Stimulated activated CD8-positive, alpha-beta memory T cell treated with anti-CD3 and anti-CD28 coated beads, Interleukin-15, amount 100 ng/mL, for 1 hour (primary cell): ENCODE measurements around the gene XIRP2.

ENCODE experiments used
- DNase-seq: peaks from one replicate; pipeline ENCODE4 v3.0.0-alpha.2; 2020; ENCODE audit warnings: low read depth

The XIRP2 gene, protein sequence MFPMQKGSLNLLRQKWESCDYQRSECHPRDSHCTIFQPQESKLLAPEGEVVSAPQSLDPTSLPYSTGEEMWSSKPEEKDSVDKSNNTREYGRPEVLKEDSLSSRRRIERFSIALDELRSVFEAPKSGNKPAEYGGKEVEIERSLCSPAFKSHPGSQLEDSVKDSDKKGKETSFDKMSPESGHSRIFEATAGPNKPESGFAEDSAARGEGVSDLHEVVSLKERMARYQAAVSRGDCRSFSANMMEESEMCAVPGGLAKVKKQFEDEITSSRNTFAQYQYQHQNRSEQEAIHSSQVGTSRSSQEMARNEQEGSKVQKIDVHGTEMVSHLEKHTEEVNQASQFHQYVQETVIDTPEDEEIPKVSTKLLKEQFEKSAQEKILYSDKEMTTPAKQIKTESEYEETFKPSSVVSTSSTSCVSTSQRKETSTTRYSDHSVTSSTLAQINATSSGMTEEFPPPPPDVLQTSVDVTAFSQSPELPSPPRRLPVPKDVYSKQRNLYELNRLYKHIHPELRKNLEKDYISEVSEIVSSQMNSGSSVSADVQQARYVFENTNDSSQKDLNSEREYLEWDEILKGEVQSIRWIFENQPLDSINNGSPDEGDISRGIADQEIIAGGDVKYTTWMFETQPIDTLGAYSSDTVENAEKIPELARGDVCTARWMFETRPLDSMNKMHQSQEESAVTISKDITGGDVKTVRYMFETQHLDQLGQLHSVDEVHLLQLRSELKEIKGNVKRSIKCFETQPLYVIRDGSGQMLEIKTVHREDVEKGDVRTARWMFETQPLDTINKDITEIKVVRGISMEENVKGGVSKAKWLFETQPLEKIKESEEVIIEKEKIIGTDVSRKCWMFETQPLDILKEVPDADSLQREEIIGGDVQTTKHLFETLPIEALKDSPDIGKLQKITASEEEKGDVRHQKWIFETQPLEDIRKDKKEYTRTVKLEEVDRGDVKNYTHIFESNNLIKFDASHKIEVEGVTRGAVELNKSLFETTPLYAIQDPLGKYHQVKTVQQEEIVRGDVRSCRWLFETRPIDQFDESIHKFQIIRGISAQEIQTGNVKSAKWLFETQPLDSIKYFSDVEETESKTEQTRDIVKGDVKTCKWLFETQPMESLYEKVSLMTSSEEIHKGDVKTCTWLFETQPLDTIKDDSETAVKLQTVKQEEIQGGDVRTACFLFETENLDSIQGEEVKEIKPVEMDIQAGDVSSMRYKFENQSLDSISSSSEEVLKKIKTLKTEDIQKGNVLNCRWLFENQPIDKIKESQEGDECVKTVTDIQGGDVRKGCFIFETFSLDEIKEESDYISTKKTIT (N-terminal part only)

DNA sequence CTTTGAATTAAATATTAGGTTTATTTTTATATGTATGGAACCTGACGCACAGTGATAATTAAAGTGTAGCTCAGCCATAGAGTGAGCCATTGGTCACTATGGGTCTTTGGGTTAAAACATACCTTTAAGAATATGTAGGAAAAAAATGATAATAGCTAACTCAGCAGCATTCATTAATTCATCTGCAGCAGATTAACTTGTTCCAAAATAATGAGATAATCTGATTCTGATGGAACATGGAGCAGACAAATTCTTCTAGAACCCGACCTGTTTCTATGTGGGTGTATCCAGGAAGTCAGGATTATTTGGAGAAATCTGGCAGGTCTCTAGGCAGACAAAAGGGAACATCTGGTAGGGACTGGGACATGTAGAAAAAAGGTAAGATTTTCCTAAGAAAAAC is at the start of gene XIRP2:
Gene XIRP2 (plus strand): TSS at position 301 of the 400 bp plus-strand sequence. CDS start 15,003 bp downstream, outside the sequence.
- no peak for DNase-seq

DNA sequence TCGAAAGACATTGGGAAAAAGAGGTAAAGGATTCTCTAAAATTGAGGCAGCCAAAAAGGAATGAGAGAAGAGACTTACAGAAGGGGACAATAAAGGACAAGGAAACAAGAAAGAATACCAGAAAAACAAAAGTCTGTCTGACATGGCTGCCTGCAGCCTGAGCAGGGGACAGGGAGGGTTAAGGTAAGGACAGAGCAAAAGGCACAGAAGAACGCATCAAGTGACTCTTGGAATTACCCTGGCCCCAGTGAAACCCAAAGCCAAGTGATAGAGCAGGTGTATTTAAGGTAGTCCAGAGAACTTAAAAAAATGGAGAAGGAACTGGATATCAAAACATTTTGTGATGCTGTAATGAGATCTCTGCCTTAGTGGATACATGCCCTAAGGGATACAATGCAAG is 47.1 kb upstream of the XIRP2 start:
- DNase-seq: no peak

DNA sequence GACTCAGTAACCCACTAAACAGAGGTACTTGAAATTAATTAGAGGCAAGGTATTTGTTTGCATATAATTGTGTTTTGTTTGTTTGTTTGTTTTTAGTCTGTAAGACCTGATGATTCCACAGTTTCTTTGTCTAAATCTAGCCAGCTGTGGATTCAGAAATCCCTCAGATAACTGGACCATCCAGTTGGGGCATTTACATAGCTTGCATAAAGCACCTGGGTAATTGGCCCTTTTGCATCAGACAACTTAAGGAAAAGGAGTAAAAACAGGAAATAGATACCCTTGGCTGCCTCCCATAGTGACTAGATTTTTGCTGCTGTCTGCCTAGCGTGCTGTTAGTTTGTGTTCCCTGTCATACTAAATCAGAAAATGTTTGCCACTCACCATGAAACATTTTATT is 46.6 kb upstream of the XIRP2 start:
- DNase-seq: no peak

DNA sequence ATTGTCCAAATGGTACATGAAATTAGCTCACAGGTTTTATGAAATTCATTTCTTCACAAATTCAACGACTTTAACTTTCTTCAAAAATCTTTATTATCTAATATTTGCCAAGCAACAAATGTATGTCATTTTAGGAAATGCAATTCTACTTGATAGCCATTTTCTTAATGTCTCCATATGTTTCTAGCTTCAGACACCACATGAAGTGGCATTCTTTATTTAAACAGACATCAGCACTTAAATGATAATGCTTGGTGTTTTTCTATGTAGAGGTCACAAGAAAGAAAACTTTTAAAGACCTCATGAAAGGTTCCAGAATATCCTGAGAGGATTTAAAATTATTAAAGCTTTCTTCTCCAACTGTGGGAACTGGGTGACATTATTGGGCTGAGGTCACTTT is 44.2 kb upstream of the XIRP2 start:
- no peak for DNase-seq

DNA sequence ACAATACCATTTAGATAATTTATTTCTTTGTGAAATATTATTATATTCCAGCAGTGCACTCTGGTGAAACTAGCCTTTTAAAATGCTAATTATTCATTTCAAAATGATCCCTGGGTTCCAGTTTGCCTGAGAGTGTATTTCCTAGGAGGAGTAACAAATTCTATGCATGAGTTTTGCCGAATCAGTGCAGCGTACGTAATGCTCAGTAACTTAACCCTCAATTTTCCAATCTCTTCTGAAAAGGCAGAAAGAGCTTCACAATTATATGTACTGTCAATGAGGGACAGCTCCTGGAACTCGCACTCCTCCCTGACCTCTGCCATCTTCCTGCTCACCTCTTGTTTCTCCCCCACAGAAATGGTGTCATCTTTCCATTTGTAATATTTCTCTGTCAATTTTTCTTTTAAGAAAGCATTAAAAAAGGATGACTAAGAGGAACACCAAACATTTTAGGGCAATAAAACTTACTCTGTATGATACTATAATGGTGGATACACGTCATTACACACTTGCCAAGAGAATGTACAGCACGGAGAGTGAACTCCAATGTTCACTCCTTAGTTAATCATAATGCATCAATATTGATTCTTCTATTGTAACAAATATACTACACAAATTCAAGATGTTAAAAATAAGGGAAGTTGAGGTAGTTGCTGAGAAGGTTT is 25.7 kb upstream of the XIRP2 start:
- no peak for DNase-seq

DNA sequence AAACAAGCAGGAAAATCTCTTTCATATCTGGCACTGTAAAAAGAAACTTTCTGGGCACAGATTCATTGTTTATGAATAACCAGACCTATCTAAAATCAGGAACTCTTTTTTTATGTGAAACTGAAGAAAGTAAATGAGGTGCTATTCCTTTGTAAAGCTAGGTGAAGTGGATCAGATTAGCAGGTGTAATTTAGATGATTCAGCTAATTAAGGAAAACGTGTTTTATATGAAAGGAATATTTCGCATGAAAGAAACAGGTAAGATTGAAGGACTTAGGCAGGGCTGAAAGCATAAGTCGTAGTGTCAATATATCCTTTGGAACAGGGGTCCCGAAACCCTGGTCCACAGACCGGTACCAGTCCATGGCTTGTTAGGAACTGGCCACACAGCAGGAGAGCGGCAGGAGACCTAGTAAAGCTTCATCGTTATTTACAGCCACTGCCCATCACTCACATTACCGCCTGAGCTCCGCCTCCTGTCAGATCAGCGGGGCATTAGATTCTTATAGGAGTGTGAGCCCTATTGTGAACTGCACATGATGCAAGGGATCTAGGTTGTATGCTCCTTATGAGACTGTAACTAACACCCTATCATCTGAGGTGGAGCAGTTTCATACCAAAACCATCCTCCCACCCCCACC is 20.3 kb upstream of the XIRP2 start:
- DNase-seq: no peak

DNA sequence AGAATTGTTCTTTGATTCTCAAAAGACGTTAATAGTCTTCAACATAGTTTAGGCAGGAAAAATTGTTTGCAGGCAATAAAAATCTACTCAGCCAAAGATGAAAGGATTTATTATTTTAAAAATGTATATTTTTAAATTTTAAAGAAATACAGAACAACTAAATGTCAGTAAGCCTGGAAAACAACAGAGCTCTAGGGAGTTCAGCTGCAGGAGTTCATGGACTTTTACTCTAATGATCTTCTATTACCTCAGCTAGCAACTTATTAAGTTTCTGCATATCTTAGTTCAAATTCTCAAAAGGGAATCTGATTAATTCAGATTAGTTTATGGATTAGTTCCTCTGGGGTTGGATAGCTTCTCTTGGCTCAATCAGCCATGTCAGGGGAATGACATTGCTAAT is 17.9 kb upstream of the XIRP2 start:
- no peak for DNase-seq

DNA sequence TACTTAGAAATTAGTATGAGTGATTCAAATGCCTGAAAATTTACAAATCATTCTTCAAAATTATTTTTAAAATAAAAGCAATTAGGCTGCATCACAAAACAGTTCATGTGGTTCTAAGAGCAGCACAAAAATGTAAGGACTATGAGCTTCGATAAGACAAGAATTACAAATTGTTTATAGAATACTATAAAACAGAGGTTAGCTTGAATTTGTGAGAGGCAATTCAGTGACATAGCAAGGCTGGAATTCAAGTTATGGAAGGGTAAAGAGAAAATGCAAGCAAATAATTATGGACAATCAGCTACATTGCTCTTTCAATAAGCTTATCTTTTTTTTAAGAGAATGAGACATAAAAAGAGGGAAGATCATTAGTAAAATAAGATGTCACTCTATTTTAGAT is 7.1 kb upstream of the XIRP2 start:
- no peak for DNase-seq

DNA sequence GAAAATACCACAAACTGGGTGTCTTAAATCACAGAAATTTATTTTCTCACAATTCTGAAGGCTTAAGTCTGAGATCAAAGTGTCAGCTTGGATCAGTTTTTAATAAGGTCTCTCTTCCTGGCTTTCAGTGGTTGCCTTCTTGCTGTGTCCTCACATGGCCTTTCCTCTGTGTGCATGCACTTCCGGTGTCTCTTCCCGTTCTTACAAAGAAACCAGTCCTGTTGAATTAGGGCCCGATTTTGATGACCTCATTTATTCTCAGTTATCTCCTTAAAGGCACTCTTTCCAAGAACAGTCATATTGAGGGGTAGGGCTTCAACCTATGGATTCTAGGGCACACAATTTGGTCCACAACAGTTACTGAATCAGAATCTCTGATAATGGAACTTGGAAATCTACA is 5.4 kb upstream of the XIRP2 start:
- DNase-seq: no peak

DNA sequence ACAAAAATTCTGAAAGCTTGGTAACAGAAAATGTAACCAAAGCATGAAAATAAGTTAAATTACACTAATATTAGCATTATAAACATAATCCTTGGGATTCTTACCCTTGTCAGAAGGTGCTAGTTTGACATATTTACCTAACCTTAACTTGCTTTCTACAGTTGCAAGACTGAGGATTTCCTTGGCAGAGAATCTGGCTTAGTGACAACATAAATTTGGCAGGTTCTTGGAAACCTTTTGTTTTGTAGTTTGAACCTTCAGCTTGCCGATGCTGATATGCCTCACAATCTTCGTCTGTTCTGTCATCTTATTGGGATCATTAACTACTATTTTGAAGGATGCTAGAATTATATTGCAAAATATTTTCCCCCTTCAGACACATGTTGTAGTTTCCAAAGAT is 3.4 kb downstream of the XIRP2 start:
- DNase-seq: no peak

DNA sequence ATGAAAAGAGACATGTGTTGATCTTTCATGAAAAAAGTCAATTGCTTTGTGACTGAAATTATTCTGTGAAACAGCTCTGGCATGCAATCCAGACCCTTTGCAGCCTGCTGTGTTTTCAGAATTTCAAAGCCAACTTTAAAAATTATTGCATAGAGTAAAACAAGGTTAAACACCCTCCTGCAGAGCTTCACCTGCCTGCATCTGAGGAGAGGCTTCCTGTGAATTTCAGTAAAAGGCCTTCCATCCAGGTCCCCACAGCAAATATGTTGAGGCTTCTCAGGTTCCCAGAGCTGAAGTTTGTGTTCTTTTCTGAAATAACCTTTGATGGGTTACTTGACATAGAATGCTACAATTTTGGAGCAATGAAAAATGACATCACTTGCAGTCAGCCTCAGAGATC is 4.1 kb downstream of the XIRP2 start:
- DNase-seq: no peak

DNA sequence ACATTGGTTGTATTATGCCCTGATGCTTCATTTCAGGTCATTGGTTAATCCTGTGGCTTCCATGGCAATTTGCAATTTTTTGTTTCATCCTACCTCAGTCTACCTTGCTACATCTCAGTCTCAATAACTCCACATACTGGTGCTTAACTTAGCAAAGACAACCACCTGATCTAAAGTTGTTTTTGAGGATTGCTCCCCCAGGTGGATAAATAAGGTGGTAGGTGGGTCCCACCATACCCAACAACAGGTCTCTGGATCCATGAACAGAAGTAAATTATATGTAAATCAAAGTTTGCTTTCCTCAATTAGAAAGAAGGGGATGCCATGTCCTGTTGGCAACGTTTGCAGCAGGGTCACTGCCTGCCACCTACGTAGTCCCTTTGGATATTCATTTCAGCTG is 7.0 kb downstream of the XIRP2 start:
- no peak for DNase-seq

DNA sequence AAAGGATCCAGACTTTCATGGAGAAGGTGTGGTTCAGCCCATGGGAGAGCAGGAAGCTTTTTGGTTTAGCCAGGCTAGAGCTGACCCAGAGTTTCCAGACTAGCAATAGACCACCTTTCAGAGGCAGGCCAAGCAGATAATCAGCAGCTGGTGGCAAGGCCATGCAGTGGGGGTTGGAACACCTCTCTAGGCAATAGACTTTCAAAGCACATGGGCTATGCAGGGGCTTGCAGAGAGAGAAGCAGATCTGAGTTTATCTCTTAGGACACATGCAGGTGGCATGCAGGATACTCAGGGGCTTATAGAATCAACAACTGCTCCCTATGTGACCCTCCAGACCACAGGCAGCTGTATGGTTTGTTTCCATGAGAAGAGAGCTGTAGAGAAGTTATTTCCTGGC is 9.4 kb downstream of the XIRP2 start:
- no peak for DNase-seq

DNA sequence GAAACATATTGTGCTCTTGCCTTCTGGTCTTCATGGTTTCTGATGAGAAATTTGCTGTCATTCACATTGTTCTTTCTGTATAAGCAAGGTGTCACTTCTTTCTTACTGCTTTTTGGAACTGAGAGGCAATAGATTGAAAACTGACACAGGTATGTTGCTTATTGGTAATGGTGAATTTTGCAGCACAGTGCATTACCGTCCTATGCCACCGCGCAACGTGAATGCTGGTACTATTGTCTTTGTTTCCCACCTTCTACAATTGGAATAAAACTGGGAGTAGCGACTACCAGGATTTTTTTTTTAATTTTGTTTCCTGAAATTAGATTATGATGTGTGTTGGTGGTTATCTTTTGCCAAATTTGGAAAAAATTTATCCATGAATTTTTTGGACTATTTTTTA is 11.4 kb downstream of the XIRP2 start:
- no peak for DNase-seq

DNA sequence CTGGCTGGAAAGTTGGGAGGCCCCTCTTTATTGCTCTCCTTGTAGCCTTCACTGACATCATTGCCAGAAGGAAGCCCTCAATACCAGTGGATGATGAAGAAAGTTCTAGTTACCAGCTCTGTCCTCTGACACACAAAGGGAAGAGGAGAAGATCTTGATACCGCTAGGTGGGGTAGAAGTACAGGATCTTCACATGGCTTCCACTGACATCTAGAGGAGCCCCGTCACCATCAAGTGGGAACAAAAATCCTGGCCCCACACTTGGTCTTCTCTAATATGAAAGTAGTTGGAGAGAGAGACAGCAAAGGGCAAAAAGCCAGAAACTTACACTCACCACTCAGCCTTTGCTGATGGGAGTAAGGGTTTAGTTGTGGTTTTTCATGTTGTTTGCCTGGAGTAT is 12.4 kb downstream of the XIRP2 start:
- DNase-seq: no peak

DNA sequence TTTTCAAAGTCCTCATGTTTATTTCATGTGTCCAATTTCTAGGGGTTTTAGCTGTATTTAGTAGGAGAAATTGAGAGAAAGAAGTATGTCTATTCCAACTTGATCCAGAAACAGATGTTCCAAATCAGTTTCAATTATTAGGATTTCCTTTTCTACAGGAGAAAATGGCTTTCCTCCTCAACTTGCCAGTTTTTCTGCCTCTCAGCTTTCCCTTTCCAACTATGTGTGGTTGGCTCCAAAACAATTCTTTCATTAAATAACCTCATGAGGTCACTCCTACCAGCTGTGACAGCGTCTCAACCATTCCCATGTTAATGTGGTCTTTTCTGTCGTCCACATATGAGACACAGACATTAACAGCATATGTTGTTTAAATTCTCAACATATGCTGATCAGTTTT is 13.1 kb downstream of the XIRP2 start:
- DNase-seq: no peak

DNA sequence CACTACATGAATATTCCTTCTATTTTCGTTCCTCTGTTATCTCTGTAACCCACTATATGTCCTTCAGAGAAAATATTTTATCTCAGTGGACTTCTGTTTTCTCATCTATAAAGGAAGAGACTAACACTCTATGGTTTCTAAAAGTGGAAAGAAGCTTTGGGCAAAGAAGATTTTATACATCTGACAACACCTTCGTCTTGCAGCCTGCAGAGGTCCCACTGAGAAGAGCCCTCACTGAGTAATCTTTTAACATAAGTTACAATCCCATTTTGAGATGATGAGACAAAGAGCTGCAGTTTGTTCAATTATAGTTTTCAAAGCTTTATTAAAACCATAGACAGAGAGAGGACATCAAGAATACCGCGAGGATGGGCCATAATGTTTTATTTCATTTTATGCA is 28.7 kb downstream of the XIRP2 start:
- DNase-seq: no peak

DNA sequence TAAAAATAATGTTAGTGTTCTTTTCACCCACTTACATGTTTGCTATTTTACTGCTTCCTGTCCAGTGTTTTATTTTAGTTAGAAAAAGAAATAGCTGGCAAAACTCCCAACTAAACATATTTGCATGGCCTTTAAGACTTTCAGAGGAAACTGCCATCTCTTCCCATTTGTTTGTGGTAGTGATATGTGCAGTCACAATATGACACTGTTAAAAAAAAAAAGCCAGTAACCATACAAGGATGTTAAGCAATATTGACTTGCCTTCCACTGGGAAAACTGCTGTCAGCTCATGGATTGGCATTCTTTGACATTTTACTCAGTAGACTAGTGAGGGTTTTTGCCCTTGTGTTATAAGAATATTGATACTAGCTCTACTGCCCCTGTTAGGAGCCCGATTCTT is 29.1 kb downstream of the XIRP2 start:
- no peak for DNase-seq

DNA sequence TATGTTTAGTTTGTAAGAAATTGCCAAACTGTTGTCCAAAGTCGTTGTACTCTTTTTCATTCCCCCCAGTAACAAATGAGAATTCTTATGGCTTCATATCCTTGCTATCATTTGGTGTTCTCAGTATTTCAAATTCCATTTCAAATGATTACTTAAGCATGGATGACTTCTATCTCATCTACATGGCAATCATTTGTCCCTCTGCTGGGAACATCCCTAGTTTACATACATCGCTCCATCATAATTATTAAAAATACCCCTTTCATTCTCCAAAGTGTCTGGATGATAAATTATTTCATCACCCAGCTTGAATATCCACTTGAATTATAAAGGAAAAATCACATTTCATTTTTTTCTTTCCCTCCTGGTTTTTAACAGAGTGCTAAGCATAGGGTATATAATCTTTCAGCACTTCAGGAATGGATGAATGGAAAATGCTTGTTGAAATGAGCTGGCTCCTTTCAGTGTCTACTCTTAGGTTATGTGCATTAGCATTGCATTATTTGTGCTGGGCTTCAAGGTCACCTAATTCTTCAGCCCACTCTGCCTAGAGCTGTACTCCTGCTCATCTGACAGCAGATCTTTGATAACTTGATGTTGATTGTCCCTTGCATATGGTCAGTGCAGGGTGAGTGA is 33.1 kb downstream of the XIRP2 start:
- no peak for DNase-seq

DNA sequence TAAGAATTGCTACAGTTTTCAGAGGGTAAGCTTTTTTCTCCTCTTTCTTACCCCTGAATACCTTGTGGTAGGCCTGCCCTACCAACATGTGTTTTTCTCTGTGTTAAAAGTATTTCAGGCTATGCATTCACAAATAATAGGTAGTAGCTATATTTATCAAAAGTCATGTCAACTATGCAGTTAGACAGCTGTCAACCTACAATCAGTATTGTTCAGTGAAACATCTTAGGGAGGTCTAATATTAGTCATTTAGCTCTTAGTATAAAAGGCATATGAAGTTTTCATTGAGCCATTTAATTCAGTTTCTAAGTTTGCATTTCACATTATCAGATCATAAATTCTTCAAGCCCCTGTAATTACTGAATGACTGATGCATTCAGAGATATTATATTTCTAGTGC is 36.7 kb downstream of the XIRP2 start:
- no peak for DNase-seq

DNA sequence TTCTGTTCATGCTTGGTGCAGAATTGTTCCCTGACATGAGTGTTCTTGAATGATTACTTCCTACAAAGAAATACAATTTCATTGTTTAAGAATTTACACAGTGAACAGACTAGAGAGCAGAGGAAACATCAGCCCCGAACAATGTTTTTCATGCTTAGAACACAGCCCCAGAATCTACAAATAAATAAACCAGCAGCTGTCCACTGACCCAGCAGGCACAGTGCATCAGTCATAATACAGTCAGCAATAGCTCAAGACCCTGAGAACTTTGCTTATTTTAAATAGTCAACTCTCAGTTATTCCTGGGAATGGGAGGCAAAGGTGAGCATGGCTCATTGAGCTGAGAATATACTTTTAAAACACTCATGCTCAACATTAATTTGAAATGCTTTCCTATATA is 38.4 kb downstream of the XIRP2 start:
- DNase-seq: no peak
